Stimulated activated CD4-positive, alpha-beta T cell treated with anti-CD3 and anti-CD28 coated beads, TNF-alpha, amount 100 ng/mL, for 4 hours (primary cell): ENCODE data around the gene RAB36.

ENCODE experiments used
- DNase-seq, 3 experiments: peaks; one replicate each; pipeline ENCODE4 v3.0.0-alpha.2; 2020; ENCODE audit warnings: low read depth in 3 of 3

Gene RAB36

GRCh38 chr22:23137905-23138561 lies 7.2 kb upstream of the RAB36 start:
- no peak for DNase-seq

DNA sequence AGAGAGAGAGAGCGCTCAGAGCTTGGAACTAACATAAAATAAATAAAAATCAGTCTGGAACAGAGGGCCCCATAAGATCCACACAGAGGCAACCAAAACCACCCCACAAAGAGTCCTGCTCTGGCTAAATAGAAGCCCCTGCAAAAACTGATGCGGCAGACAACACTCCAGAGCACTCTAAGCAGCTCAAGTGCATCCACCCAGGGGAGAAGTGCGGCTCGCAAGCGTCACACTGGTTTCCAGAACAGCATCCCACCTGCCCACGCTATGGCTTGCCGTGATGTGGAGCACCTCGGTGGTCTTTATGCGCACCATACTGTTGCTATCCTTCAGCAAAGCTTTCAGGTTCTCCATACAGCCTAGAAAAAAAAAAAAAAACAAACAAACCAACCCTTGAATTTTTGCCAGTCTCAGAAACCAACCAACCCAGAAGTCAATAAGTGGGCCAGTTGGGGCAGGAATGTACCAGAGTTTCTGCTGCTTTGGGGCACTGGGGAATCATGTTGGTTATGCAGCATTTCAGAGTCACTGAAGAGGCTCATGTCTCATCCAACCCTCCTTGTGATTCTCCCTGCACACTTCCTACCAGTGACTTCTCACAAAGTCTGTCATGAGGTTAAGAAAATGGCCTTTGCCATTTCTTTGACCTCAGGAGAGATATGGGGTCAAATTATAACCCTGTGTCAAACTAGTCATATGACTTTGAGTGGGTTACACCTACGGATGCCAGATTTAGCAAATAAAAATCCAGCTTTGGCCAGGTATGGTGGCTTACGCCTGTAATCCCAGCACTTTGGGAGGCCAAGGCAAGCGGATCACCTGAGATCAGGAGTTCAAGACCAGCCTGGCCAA lies 6.5 kb upstream of the RAB36 start:
- DNase-seq = no peak

- DNase-seq = no peak
Measured at GRCh38 chr22:23140385-23140784, 4.9 kb upstream of the RAB36 start.

- DNase-seq = no peak
Measured at GRCh38 chr22:23142546-23143105, 2.7 kb upstream of the RAB36 start.

DNA sequence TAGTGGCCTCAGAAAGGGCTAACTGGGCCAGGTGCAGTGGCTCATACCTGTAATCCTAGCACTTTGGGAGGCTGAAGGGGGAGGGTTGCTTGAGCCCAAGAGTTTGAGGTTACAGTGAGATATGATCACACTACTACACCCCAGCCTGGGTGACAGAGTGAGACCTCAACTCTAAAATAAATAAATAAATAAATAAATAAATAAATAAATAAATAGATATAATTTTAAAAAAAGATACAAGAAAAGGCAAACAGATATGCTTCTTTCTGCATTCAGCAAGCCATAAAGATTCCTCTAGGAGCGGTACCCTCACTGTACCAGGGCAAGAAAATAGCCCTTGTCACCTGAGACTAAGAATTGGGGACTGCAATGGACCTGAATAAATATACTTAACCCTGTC lies 2.2 kb upstream of the RAB36 start:
- DNase-seq = no peak

GRCh38 chr22:23144432-23144831 lies 845 bp upstream of the RAB36 start:
- DNase-seq = no peak

- no peak for DNase-seq
Measured at GRCh38 chr22:23145878-23146470, 697 bp downstream of the RAB36 start.

GRCh38 chr22:23146478-23147205 lies 1.4 kb downstream of the RAB36 start:
- no peak for DNase-seq

- DNase-seq = no peak
Measured at GRCh38 chr22:23147617-23148387, 2.5 kb downstream of the RAB36 start.

DNA sequence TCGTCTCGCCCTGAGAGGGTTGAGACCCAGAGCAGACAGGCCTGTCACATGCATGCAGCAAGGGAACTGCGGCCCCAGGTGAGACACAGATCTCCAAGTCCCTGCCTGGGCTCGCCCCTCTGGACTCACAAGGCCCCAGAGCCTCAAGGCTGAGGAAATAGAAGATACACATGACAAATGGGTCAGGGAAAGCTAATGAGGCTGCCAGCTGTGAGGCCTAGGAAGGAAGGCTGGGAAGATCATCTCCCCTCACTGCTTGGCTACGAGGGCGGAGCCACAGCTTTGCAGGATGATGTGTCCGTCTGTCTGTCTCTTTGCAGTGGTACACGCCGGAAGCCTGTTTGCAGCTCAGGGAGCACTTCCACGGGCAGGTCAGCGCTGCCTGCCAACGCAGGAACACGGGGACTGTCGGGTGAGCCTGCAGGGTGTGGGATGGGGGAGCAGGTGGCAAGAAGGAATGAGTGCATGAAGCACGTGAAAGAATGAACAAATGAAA lies 4.5 kb downstream of the RAB36 start:
- no peak for DNase-seq

- no peak for DNase-seq
Measured at GRCh38 chr22:23150762-23151161, 5.5 kb downstream of the RAB36 start.

GRCh38 chr22:23151827-23152226 lies 6.5 kb downstream of the RAB36 start:
- DNase-seq = no peak

GRCh38 chr22:23152238-23153114 lies 7.2 kb downstream of the RAB36 start:
- DNase-seq = no peak

DNA sequence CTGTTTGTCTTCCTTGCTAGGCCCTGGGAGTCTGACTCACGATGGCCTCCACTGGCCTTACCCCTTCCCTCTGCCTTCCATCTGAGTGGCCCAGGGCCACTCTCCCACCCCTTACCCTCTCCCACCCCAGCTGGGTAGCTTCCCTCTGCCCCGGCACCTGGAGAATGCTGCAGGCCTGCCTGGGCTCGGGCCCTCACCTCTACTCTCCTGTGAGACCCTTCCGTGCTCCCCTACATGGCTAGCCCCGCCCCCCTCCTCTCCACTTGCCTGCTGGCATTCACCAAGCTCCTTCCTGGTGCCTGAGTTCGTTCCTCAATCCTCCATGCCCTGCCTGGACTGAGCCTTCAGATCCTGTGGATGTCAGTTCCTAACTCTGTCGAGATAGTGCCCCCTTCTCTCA lies 8.7 kb downstream of the RAB36 start:
- no peak for DNase-seq

DNA sequence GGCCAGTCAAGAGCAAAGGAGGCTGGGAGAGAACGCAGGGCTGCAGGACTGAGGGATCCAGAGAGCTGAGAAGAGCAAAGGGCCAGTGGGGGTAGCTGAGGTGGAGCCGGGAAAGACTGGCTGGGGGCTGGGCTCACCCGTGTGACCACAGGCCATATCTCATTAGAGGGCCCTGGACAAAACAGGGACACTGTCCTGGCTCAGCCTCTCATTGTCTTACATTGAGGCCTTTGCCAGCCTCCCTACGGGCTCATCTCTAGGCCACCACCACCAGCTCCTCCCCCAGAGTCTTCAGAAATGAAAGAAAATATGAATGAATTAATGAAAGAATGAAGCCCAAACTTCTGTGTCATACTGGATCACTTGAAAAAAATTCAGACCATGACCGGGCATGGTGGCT lies 9.2 kb downstream of the RAB36 start:
- no peak for DNase-seq

- no peak for DNase-seq
Measured at GRCh38 chr22:23155143-23155542, 9.9 kb downstream of the RAB36 start.

DNA sequence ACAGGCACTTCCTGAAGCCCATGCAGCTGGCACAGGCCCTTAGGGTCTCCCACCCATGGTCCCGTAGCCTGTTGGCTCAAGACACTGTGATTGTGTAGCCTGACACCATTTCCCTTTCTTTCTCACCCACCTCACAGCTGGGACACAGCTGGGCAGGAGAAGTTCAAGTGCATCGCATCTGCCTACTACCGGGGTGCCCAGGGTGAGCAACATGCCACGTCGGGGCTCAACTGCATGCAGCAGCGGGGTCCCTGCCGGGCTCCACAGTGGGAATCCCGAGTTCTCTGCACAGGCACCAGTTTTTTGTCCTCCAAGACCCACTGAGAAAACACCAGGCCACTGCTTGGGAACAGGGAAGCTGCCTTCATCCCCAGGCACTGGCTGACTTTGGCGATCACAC lies 10.6 kb downstream of the RAB36 start:
- DNase-seq = no peak

GRCh38 chr22:23156286-23156685 lies 11.0 kb downstream of the RAB36 start:
- DNase-seq = no peak

GRCh38 chr22:23157560-23158515 lies 12.6 kb downstream of the RAB36 start:
- DNase-seq = no peak
